Upper lobe of left lung (tissue), 6 donors: ENCODE data around the gene PRKCZ. TPM values are rescaled to one million over a fixed set of nuclear protein-coding genes. Genes with fewer than 3 reads are reported as not detected.

Experiments
- ATAC-seq, 2 donors: fragments of 200-7000 bp; cut with Tn5 transposase; one replicate each; pipeline ENCODE4 v1.9.1; 2022; ENCODE audit warnings: mild to moderate bottlenecking in 2 of 2, moderate library complexity in 2 of 2; ENCODE audit not compliant: low FRiP score in 2 of 2
- DNase-seq, 2 donors: peaks; one replicate each; pipeline ENCODE4 v3.0.0-alpha.2; 2019 to 2020
- H3K27ac ChIP-seq, 4 donors: fragments of 200-600 bp; sonication (generic); one replicate each; pipeline ENCODE4 v1.5.1; 2016 to 2019
- H3K27me3 ChIP-seq, 4 donors: fragments of 200-600 bp; sonication (generic); one replicate each; pipeline ENCODE4 v1.5.1; 2017 to 2019
- H3K36me3 ChIP-seq, 4 donors: fragments of 200-600 bp; sonication (generic); one replicate each; pipeline ENCODE4 v1.5.1; 2016 to 2019
- H3K4me1 ChIP-seq, 4 donors: fragments of 200-600 bp; sonication (generic); one replicate each; pipeline ENCODE4 v1.5.1; 2018 to 2019
- H3K4me3 ChIP-seq, 4 donors: fragments of 200-600 bp; sonication (generic); one replicate each; pipeline ENCODE4 v1.5.1; 2017 to 2019; ENCODE audit warnings: mild to moderate bottlenecking in 2 of 4, moderate library complexity in 1 of 4
- H3K9me3 ChIP-seq, 4 donors: fragments of 200-600 bp; sonication (generic); one replicate each; pipeline ENCODE4 v1.5.1; 2018 to 2019
- CTCF ChIP-seq, 6 experiments: fragments of 450-650 bp in 4 of 6; fragments of 200-600 bp in 2 of 6; sonication (generic) in 2 of 6; IDR thresholded peaks; one replicate each; pipeline ENCODE4 v1.5.1; 2016 to 2019; ENCODE audit warnings: antibody characterized with exemption in 6 of 6
- EP300 ChIP-seq, 4 donors: sonication (generic); formaldehyde crosslinking; IDR thresholded peaks; one replicate each; pipeline ENCODE4 v1.5.1; 2017; ENCODE audit warnings: antibody characterized with exemption in 4 of 4, control low read depth in 2 of 4
- POLR2A ChIP-seq, 4 donors: fragments of 450-650 bp; IDR thresholded peaks; one replicate each; pipeline ENCODE4 v1.5.1; 2016 to 2017; ENCODE audit warnings: antibody characterized with exemption in 4 of 4, mild to moderate bottlenecking in 2 of 4
- POLR2AphosphoS5 ChIP-seq, 2 donors: sonication (generic); formaldehyde crosslinking; IDR thresholded peaks; one replicate each; pipeline ENCODE4 v1.5.1; 2017; ENCODE audit warnings: antibody characterized with exemption in 2 of 2
- WGBS, 2 donors: methylation state at CpG; one replicate each; pipeline ENCODE4 v1.1.5; 2017 to 2018; 5-methylcytosine and 5-hydroxymethylcytosine counted together
- total RNA-seq, 6 donors: library from RNA; depleted of rRNA in 4 of 6; stranded (reverse); fragments of >200 nt in 4 of 6; gene quantifications; one replicate each; pipeline versions ENCODE4 v1.1.0 to v1.2.1, GENCODE V29; 2016 to 2021
- donor health status: DM: no; HTN: no; CAD: no; lungs with moderate emphysema.
- donor health status: DM: no; HTN: yes; CAD: no; lungs with severe emphysema.

PRKCZ gene
- total RNA-seq, 6 donors from 2014 or later, result 107 to 169 (median 138) TPM

- Histone ChIP-seq H3K27me3 (no peaks in the 10 kb centered on the region), H3K36me3 (peaks cover 0 to 36% (median 18%) of the 10 kb centered on the region in 4 donors), H3K9me3 (no peaks in the 10 kb centered on the region), H3K4me3 (no peak overlapping the region), H3K27ac (no peak overlapping the region), H3K4me1 (peaks cover 0 to 12% (median 5%) of the 10 kb centered on the region in 4 donors)
- ATAC-seq (no peak), DNase-seq (no peak)
- TF ChIP-seq POLR2AphosphoS5 (IDR thresholded peaks at IDR 0.05) (no peak), POLR2A (IDR thresholded peaks at IDR 0.05) (no peak), CTCF (IDR thresholded peaks at IDR 0.05) (no peak), EP300 (IDR thresholded peaks at IDR 0.05) (no peak)
- 62 to 74% methylated on average over 6 of the region's 6 CpGs for WGBS, 2 donors
Measured at GRCh38 chr1:2155788-2156187, 105.6 kb downstream of the PRKCZ start.

- H3K36me3 ChIP-seq, result peaks cover 0 to 31% (median 19%) of the 10 kb centered on the region in 4 donors
- 88 to 91% methylated on average over 9 of the region's 9 CpGs for WGBS, 2 donors
- ATAC-seq, result no peak
- H3K9me3 ChIP-seq, result no peaks in the 10 kb centered on the region
- no peak overlapping the region for H3K27ac ChIP-seq
- no peaks in the 10 kb centered on the region for H3K27me3 ChIP-seq
- peaks cover 0 to 2% (median 0%) of the 10 kb centered on the region in 4 donors for H3K4me1 ChIP-seq
- TF ChIP-seq POLR2AphosphoS5 (IDR thresholded peaks at IDR 0.05) (no peak), EP300 (IDR thresholded peaks at IDR 0.05) (no peak), POLR2A (IDR thresholded peaks at IDR 0.05) (no peak), CTCF (IDR thresholded peaks at IDR 0.05) (no peak)
- H3K4me3 ChIP-seq, result no peak overlapping the region
- no peak for DNase-seq
Measured at GRCh38 chr1:2156866-2157265, 106.7 kb downstream of the PRKCZ start.

- 92 to 99% methylated on average over 19 of the region's 19 CpGs for WGBS, 2 donors
- ATAC-seq, result no peak
- TF ChIP-seq POLR2AphosphoS5 (IDR thresholded peaks at IDR 0.05) (no peak), CTCF (IDR thresholded peaks at IDR 0.05) (no peak), EP300 (IDR thresholded peaks at IDR 0.05) (no peak), POLR2A (IDR thresholded peaks at IDR 0.05) (no peak)
- H3K4me1 ChIP-seq, result peaks cover 0 to 2% (median 0%) of the 10 kb centered on the region in 4 donors
- H3K27me3 ChIP-seq, result no peaks in the 10 kb centered on the region
- no peaks in the 10 kb centered on the region for H3K9me3 ChIP-seq
- no peak overlapping the region for H3K27ac ChIP-seq
- no peak for DNase-seq
- no peak overlapping the region for H3K4me3 ChIP-seq
- peaks cover 0 to 27% (median 16%) of the 10 kb centered on the region in 4 donors for H3K36me3 ChIP-seq
Measured at GRCh38 chr1:2157856-2158255, 107.6 kb downstream of the PRKCZ start.

- Histone ChIP-seq H3K4me1 (peaks cover 0 to 4% (median 0%) of the 10 kb centered on the region in 4 donors), H3K4me3 (no peak overlapping the region), H3K27me3 (no peaks in the 10 kb centered on the region), H3K9me3 (no peaks in the 10 kb centered on the region), H3K27ac (no peak overlapping the region), H3K36me3 (peaks cover 0 to 28% (median 15%) of the 10 kb centered on the region in 4 donors)
- 86 to 91% methylated on average over 16 of the region's 16 CpGs for WGBS, 2 donors
- TF ChIP-seq POLR2A (IDR thresholded peaks at IDR 0.05) (no peak), EP300 (IDR thresholded peaks at IDR 0.05) (no peak), CTCF (IDR thresholded peaks at IDR 0.05) (no peak), POLR2AphosphoS5 (IDR thresholded peaks at IDR 0.05) (no peak)
- ATAC-seq (no peak), DNase-seq (no peak)
Measured at GRCh38 chr1:2158272-2158671, 108.1 kb downstream of the PRKCZ start.

- no peak for ATAC-seq
- Histone ChIP-seq H3K4me3 (no peak overlapping the region), H3K36me3 (peaks cover 0 to 29% (median 15%) of the 10 kb centered on the region in 4 donors), H3K9me3 (no peaks in the 10 kb centered on the region), H3K27ac (no peak overlapping the region), H3K4me1 (peaks cover 0 to 4% (median 0%) of the 10 kb centered on the region in 4 donors), H3K27me3 (no peaks in the 10 kb centered on the region)
- no peak for DNase-seq
- WGBS, 2 donors, result 94 to 100% methylated on average over 1 to 18 of the region's 18 CpGs
- no peak for TF ChIP-seq EP300 (IDR thresholded peaks at IDR 0.05)
- no peak for TF ChIP-seq POLR2AphosphoS5 (IDR thresholded peaks at IDR 0.05)
- TF ChIP-seq CTCF (IDR thresholded peaks at IDR 0.05), result no peak
- TF ChIP-seq POLR2A (IDR thresholded peaks at IDR 0.05), result no peak
Measured at GRCh38 chr1:2159124-2159523, 108.9 kb downstream of the PRKCZ start.
